Bronchus fibroblast of lung (primary cell): ENCODE measurements around the gene FAM237B. TPM values are rescaled to one million over a fixed set of nuclear protein-coding genes. Genes with fewer than 3 reads are reported as not detected.

Experiments
- total RNA-seq: library from RNA; depleted of rRNA; stranded (reverse); fragments of >200 nt; gene quantifications from 2 replicates; pipeline ENCODE4 v1.2.3, GENCODE V29; 2015

Gene FAM237B
- not detected in 2 replicates for total RNA-seq

DNA sequence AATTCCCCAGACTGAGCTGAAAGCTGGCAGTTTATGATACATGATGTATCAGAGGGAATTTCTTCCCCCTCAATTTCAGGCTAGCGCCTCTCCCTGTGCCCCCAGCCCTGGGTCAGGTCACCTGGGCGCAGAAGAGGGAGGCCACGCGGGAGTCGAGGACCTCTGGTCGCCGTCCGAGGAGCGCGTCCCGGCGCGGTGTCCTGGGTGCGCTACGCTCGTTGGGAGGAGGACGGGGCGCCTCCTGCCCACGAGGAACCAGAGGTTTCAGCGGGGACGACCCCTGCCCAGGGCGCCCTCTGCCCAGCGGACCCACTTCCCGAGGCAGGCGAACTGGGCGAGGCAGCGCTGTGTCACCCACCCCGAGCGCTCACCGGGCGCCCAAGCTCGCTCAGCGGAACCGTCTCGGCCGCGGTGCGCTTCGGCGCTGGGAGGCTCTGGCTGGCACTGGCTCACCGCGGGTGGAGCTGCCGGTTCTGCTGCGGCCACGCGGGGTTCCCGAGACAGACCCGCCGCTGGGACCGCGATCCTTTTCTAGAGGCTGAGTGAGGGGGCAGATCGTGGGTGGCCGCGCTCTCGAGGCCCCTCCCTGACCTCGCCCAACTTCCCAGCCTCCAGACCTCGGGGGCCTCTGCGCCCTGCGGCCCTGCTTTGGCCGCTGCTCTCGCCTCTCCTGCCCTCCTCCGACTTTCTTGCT, at the start of gene FAM237B:
Gene FAM237B (minus strand): TSS at position 504 of the 694 bp plus-strand sequence. CDS start 1,556 bp downstream, outside the sequence.

DNA sequence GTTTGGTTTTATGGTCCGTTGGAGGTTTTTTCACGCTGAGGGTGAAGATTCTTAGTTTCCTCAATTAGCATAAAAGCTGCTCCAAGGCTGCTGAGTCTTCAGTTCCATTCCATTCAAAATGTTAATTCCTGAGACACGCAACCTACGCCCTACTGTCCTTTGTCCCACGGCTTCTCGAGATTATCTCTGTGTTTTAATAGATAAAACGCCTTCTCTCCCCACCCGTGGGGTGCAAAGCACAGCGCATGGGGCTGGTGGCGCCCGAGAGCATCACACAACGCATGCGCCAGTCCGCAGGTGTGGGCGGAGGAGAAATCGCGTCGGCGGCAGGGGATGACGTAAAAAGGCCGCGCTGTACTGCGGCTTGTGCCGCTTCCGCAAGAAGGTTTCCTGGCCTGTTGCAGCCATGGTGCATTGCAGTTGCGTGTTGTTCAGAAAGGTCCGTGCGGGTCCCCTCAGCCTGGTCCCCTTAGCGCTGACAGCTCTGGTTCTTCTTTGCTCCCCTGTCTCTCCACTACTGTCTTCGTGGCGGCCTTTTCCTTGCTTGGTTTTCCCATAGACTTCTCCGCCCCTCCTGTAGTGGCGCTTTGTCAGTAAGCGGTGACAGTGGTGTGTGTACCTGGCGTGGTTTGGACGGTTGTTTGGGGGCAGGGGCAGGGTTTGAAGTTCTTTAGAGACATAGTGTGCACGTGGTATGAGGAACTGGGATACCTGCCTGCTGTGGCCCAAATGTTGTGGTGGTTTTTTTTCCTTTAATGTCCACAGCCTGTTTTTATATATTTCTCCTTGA, 25.4 kb upstream of the FAM237B start, which contains the start of gene GTPBP10:
Gene GTPBP10 (plus strand): TSS at position 381 of the 790 bp plus-strand sequence. CDS start 26 bp downstream, at position 407.

Other genes starting within 250 kb of the FAM237B start
- gene STEAP1, start 166.8 kb downstream of the FAM237B start, total RNA-seq: 30.0 and 39.5 TPM in 2 replicates
- 5.5 and 6.8 TPM in 2 replicates for gene STEAP2, start 109.6 kb downstream of the FAM237B start, total RNA-seq
- 0.30 and 0.67 TPM in 2 replicates for gene CFAP69, start 76.1 kb downstream of the FAM237B start, total RNA-seq
- 13.2 and 17.5 TPM in 2 replicates for gene GTPBP10, start 25.4 kb upstream of the FAM237B start, total RNA-seq
- gene CLDN12, start 82.2 kb upstream of the FAM237B start, total RNA-seq: 14.5 and 17.2 TPM in 2 replicates
- not detected in 2 replicates for gene PTTG1IP2, start 148.3 kb upstream of the FAM237B start, total RNA-seq